ENCODE data around the gene DCAF8. TPM values are rescaled to one million over a fixed set of nuclear protein-coding genes. Genes with fewer than 3 reads are reported as not detected.

DCAF8 gene
- total RNA-seq, 1 donor from 2014 or later: 172 TPM

DNA sequence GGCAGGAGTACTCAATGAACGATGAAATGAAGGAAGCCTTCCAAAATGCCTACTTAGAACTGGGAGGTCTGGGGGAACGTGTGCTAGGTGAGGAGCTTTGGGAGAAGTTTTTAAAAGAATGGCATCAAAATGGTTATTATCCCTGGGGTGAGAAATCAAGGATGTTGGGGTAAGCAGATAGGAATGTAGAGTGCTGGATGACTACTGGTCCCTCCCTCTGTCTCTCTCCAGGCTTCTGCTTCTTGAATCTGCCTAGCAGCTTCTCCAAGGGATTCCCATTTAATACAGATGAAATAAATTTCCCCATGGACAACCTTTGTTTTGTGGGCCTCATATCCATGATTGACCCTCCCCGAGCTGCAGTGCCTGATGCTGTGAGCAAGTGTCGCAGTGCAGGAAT lies 91.0 kb downstream of the DCAF8 start:
- H3K4me3 Mint-ChIP-seq (ENCODE audit: low read depth): no peak overlapping the region

DNA sequence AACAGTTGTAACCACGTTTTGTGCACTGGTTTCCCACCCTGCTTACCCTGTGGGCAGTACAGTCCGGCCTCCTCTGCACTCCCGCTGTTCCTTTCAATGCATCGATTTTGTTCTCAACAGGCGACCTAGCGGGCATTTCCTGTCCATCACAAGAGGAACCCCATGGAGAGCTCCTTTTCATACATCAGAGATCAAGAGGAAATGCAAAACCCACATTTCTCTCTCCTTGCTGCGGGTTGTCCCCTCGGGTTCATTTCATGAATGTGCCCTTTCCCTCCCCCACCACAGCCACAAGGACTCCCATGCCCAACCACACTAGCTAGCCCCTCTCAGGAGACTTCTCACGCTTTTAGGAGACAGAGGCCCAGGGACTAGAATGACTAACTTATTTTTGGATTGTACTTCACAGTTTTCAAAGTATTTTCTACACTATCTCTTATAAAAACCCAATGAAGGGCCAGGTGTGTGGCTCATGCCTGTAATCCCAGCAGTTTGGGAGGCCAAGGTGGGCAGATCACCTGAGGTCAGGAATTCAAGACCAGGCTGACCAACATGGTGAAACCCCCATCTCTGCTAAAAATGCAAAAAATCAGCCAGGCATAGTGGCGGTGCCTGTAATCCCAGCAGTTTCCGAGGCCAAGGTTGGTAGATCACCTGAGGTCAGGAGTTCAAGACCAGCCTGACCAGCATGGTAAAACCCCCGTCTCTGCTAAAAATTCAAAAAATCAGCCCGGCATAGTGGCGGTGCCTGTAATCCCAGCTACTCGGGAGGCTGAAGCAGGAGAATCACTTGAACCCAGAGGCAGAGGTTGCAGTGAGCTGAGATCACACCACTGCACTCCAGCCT lies 92.6 kb downstream of the DCAF8 start:
- peaks cover 50% of the 10 kb centered on the region for H3K27me3 Mint-ChIP-seq
- no peaks in the 10 kb centered on the region for H3K36me3 Mint-ChIP-seq (ENCODE audit: insufficient read depth)
- H3K4me1 Mint-ChIP-seq (ENCODE audit: low read depth): peaks cover 3% of the 10 kb centered on the region
- H3K4me3 Mint-ChIP-seq (ENCODE audit: low read depth): no peak overlapping the region
- H3K9me3 Mint-ChIP-seq (ENCODE audit: low read depth): no peaks in the 10 kb centered on the region
- TF ChIP-seq, protein P1, sequence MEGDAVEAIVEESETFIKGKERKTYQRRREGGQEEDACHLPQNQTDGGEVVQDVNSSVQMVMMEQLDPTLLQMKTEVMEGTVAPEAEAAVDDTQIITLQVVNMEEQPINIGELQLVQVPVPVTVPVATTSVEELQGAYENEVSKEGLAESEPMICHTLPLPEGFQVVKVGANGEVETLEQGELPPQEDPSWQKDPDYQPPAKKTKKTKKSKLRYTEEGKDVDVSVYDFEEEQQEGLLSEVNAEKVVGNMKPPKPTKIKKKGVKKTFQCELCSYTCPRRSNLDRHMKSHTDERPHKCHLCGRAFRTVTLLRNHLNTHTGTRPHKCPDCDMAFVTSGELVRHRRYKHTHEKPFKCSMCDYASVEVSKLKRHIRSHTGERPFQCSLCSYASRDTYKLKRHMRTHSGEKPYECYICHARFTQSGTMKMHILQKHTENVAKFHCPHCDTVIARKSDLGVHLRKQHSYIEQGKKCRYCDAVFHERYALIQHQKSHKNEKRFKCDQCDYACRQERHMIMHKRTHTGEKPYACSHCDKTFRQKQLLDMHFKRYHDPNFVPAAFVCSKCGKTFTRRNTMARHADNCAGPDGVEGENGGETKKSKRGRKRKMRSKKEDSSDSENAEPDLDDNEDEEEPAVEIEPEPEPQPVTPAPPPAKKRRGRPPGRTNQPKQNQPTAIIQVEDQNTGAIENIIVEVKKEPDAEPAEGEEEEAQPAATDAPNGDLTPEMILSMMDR (IDR thresholded peaks at IDR 0.05; ENCODE audit: unreplicated experiment): no peak
- no peak for DNase-seq (ENCODE audit: low spot score, unreplicated experiment)
- no peak overlapping the region for H3K27ac Mint-ChIP-seq

More for the DNA sequence above, 91.0 kb downstream of the DCAF8 start:
- no peak for DNase-seq (ENCODE audit: low spot score, unreplicated experiment)
- peaks cover 3% of the 10 kb centered on the region for H3K4me1 Mint-ChIP-seq (ENCODE audit: low read depth)
- H3K9me3 Mint-ChIP-seq (ENCODE audit: low read depth): no peaks in the 10 kb centered on the region
- TF ChIP-seq, protein P1 (IDR thresholded peaks at IDR 0.05; ENCODE audit: unreplicated experiment): no peak
- H3K27me3 Mint-ChIP-seq: peaks cover 53% of the 10 kb centered on the region
- no peak overlapping the region for H3K27ac Mint-ChIP-seq
- no peaks in the 10 kb centered on the region for H3K36me3 Mint-ChIP-seq (ENCODE audit: insufficient read depth)

DNA sequence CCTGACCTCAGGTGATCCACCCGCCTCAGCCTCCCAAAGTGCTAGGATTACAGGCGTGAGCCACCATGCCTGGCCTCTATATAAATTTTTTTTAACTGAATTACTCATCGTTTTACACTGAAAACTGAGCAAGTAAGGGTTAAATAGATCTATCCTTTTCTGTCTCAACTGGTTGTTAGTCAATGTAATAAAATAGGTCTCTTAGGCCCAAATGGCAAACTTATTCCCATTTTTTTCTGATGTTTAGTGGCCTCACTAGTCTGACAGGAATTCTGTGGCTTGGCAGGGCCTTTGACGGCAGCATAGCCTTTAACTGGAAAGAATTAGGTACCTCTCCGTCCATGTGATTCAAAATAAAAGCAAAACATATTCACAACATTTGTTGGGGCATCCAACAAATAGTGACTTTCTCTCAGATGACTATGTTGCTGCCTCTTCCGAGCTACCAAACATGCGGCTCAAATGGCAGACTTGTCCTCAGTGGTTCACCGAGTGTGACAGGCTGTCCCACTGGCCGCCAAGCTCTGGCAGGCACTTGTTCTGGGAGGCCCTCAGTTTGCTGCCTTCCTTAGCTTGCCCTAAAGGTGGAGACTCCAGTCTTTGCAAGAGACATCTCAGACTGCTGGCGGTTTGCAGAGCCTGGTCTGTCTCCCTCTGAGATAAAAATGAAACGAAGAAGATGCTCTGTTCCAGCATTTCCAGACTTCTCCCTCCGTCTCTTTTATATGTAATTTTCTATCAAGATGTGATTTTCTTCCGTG lies 93.6 kb downstream of the DCAF8 start:
- Mint-ChIP-seq H3K36me3 (ENCODE audit: insufficient read depth) (no peaks in the 10 kb centered on the region), H3K4me1 (ENCODE audit: low read depth) (peaks cover 3% of the 10 kb centered on the region), H3K9me3 (ENCODE audit: low read depth) (no peaks in the 10 kb centered on the region), H3K27ac (no peak overlapping the region), H3K27me3 (peaks cover 45% of the 10 kb centered on the region), H3K4me3 (ENCODE audit: low read depth) (no peak overlapping the region)
- DNase-seq (ENCODE audit: low spot score, unreplicated experiment): no peak
- TF ChIP-seq, protein P1 (IDR thresholded peaks at IDR 0.05; ENCODE audit: unreplicated experiment): no peak

DNA sequence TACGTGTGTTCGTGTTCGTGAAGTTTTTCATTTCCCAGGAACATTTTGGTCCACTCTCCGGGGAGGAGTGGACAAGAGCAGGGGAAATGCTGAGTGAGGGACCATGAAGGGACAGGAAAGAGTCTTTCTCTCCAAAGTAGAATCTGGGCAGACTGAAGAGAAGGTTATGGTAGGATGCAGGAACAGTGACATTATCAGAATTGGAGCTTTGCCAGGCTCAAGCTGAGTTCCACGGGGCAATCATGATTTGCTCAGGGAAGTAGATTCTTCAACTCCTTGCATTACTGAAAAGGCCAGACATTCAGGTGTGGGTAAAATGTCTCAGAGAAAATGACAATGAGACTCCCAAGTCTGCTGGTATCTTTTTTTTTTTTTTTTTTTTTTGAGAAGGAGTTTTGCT lies 94.3 kb downstream of the DCAF8 start:
- DNase-seq (ENCODE audit: low spot score, unreplicated experiment): no peak
- Mint-ChIP-seq H3K4me1 (ENCODE audit: low read depth) (peaks cover 3% of the 10 kb centered on the region), H3K9me3 (ENCODE audit: low read depth) (no peaks in the 10 kb centered on the region), H3K4me3 (ENCODE audit: low read depth) (no peak overlapping the region), H3K27ac (no peak overlapping the region), H3K27me3 (peaks cover 39% of the 10 kb centered on the region), H3K36me3 (ENCODE audit: insufficient read depth) (no peaks in the 10 kb centered on the region)
- TF ChIP-seq, protein P1 (IDR thresholded peaks at IDR 0.05; ENCODE audit: unreplicated experiment): no peak

DNA sequence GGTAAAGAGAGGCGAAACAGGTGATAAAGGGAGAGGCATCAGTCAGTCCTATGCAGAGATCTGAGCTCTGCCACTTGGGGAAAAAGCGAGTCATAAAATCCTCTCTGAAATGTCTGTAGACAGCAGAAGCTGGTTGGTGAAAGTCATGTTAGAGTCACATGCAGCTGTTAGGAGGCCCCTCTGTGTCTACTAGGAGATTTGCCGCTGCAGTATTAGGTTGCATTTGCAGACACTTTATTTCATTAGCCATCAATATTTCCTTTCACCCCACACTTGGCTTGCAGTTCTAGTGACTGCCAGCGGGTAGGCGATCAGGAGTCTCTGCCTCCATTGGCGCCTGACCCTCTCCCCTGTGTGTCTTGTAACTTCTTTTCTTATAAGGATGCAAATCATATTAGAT lies 94.8 kb downstream of the DCAF8 start:
- no peaks in the 10 kb centered on the region for H3K36me3 Mint-ChIP-seq (ENCODE audit: insufficient read depth)
- H3K27me3 Mint-ChIP-seq: peaks cover 35% of the 10 kb centered on the region
- H3K4me1 Mint-ChIP-seq (ENCODE audit: low read depth): peaks cover 3% of the 10 kb centered on the region
- no peaks in the 10 kb centered on the region for H3K9me3 Mint-ChIP-seq (ENCODE audit: low read depth)
- no peak for DNase-seq (ENCODE audit: low spot score, unreplicated experiment)
- no peak overlapping the region for H3K4me3 Mint-ChIP-seq (ENCODE audit: low read depth)
- TF ChIP-seq, protein P1 (IDR thresholded peaks at IDR 0.05; ENCODE audit: unreplicated experiment): peak; percentile 9
- no peak overlapping the region for H3K27ac Mint-ChIP-seq
